ENCODE data around the gene ATP6V1F.

GRCh38 chr7:128829391-128830166 lies 33.1 kb upstream of the ATP6V1F start:
- TF ChIP-seq, protein P1, sequence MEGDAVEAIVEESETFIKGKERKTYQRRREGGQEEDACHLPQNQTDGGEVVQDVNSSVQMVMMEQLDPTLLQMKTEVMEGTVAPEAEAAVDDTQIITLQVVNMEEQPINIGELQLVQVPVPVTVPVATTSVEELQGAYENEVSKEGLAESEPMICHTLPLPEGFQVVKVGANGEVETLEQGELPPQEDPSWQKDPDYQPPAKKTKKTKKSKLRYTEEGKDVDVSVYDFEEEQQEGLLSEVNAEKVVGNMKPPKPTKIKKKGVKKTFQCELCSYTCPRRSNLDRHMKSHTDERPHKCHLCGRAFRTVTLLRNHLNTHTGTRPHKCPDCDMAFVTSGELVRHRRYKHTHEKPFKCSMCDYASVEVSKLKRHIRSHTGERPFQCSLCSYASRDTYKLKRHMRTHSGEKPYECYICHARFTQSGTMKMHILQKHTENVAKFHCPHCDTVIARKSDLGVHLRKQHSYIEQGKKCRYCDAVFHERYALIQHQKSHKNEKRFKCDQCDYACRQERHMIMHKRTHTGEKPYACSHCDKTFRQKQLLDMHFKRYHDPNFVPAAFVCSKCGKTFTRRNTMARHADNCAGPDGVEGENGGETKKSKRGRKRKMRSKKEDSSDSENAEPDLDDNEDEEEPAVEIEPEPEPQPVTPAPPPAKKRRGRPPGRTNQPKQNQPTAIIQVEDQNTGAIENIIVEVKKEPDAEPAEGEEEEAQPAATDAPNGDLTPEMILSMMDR (IDR thresholded peaks at IDR 0.05; ENCODE audit: insufficient read depth, low read length, poor library complexity, severe bottlenecking) = no peak
- no peak for TF ChIP-seq EZH2phosphoT487 (conservative IDR thresholded peaks at IDR 0.05; ENCODE audit: low read length)

Data from SU-DHL-6 (cell line).